Vagina (tissue), 2 donors: ENCODE data around the gene MAG. TPM values are rescaled to one million over a fixed set of nuclear protein-coding genes. Genes with fewer than 3 reads are reported as not detected.

Experiments used
- DNase-seq, 2 donors: peaks; one replicate each; pipeline ENCODE4 v3.0.0-alpha.2; 2017; ENCODE audit errors: extremely low spot score in 2 of 2
- H3K27ac ChIP-seq: fragments of 200-600 bp; sonication (generic); one replicate; pipeline ENCODE4 v1.5.1; 2019
- H3K27me3 ChIP-seq: fragments of 200-600 bp; sonication (generic); one replicate; pipeline ENCODE4 v1.5.1; 2019
- H3K36me3 ChIP-seq, 2 donors: fragments of 200-600 bp; sonication (generic); one replicate each; pipeline ENCODE4 v1.5.1; 2017 to 2019
- H3K4me1 ChIP-seq: fragments of 200-600 bp; sonication (generic); one replicate; pipeline ENCODE4 v1.5.1; 2019
- H3K4me3 ChIP-seq, 2 donors: fragments of 200-600 bp; sonication (generic); 1 replicate in 1 of 2; 2 replicates in 1 of 2; pipeline ENCODE4 v1.5.1; 2016 to 2019
- H3K9me3 ChIP-seq: fragments of 200-600 bp; sonication (generic); one replicate; pipeline ENCODE4 v1.5.1; 2019
- CTCF ChIP-seq, 3 experiments: fragments of 450-650 bp in 2 of 3; fragments of 200-600 bp in 1 of 3; sonication (generic) in 1 of 3; IDR thresholded peaks; one replicate each; pipeline ENCODE4 v1.5.1; 2017 to 2019; ENCODE audit warnings: antibody characterized with exemption in 3 of 3, mild to moderate bottlenecking in 2 of 3, moderate library complexity in 2 of 3
- POLR2A ChIP-seq, 2 donors: fragments of 450-650 bp; IDR thresholded peaks; one replicate each; pipeline ENCODE4 v1.6.1; 2017; ENCODE audit warnings: antibody characterized with exemption in 2 of 2, mild to moderate bottlenecking in 2 of 2, moderate library complexity in 2 of 2
- POLR2AphosphoS5 ChIP-seq, 2 donors: sonication (generic); formaldehyde crosslinking; IDR thresholded peaks; one replicate each; pipeline ENCODE4 v1.9.0; 2017; ENCODE audit warnings: antibody characterized with exemption in 2 of 2, mild to moderate bottlenecking in 2 of 2, low read depth in 1 of 2; ENCODE audit not compliant: insufficient read depth in 1 of 2
- intact Hi-C: fragments of 100-400 bp; cut with DNase I; formaldehyde crosslinking; loops from one replicate; pipeline ENCODE4 v1.15.1; 2023
- total RNA-seq: library from RNA; depleted of rRNA; stranded (reverse); fragments of >200 nt; gene quantifications from one replicate; pipeline ENCODE4 v1.2.3, GENCODE V29; 2016

MAG gene
- total RNA-seq, 1 donor from 2014 or later = not detected

GRCh38 chr19:35309481-35310279 lies 17.7 kb downstream of the MAG start:
- H3K27ac ChIP-seq = no peak overlapping the region
- H3K27me3 ChIP-seq = no peaks in the 10 kb centered on the region
- intact Hi-C loops = loop anchor here (10.0 kb wide), 1 partner anchor 495 kb away; no protein-coding TSS in a partner anchor
- no peak for DNase-seq
- TF ChIP-seq CTCF (IDR thresholded peaks at IDR 0.05) (no peak), POLR2A (IDR thresholded peaks at IDR 0.05) (no peak), POLR2AphosphoS5 (IDR thresholded peaks at IDR 0.05; ENCODE audit: insufficient read depth in 1 of 2, low read depth in 1 of 2) (no peak)
- no peaks in the 10 kb centered on the region for H3K9me3 ChIP-seq
- no peaks in the 10 kb centered on the region for H3K4me1 ChIP-seq
- H3K4me3 ChIP-seq = no peak overlapping the region
- no peaks in the 10 kb centered on the region for H3K36me3 ChIP-seq

GRCh38 chr19:35310331-35310730 lies 18.4 kb downstream of the MAG start:
- DNase-seq = no peak
- H3K27me3 ChIP-seq = no peaks in the 10 kb centered on the region
- intact Hi-C loops = loop anchor here (10.0 kb wide), 1 partner anchor 496 kb away; no protein-coding TSS in a partner anchor
- no peak overlapping the region for H3K27ac ChIP-seq
- no peaks in the 10 kb centered on the region for H3K36me3 ChIP-seq
- no peak overlapping the region for H3K4me3 ChIP-seq
- H3K9me3 ChIP-seq = no peaks in the 10 kb centered on the region
- no peaks in the 10 kb centered on the region for H3K4me1 ChIP-seq
- TF ChIP-seq POLR2A (IDR thresholded peaks at IDR 0.05) (no peak), POLR2AphosphoS5 (IDR thresholded peaks at IDR 0.05; ENCODE audit: insufficient read depth in 1 of 2, low read depth in 1 of 2) (no peak), CTCF (IDR thresholded peaks at IDR 0.05) (no peak)

- H3K9me3 ChIP-seq = no peaks in the 10 kb centered on the region
- no peaks in the 10 kb centered on the region for H3K36me3 ChIP-seq
- TF ChIP-seq POLR2A (IDR thresholded peaks at IDR 0.05) = no peak
- no peak for TF ChIP-seq POLR2AphosphoS5 (IDR thresholded peaks at IDR 0.05; ENCODE audit: insufficient read depth in 1 of 2, low read depth in 1 of 2)
- no peaks in the 10 kb centered on the region for H3K4me1 ChIP-seq
- intact Hi-C loops = loop anchor here (10.0 kb wide), 1 partner anchor 496 kb away; no protein-coding TSS in a partner anchor
- H3K4me3 ChIP-seq = no peak overlapping the region
- DNase-seq = no peak
- H3K27me3 ChIP-seq = no peaks in the 10 kb centered on the region
- no peak overlapping the region for H3K27ac ChIP-seq
Observed at GRCh38 chr19:35310811-35311465, 19.0 kb downstream of the MAG start.

- no peak overlapping the region for H3K27ac ChIP-seq
- DNase-seq = no peak
- no peaks in the 10 kb centered on the region for H3K9me3 ChIP-seq
- H3K4me1 ChIP-seq = no peaks in the 10 kb centered on the region
- intact Hi-C loops = loop anchor here (10.0 kb wide), 1 partner anchor 497 kb away; no protein-coding TSS in a partner anchor
- no peaks in the 10 kb centered on the region for H3K27me3 ChIP-seq
- no peaks in the 10 kb centered on the region for H3K36me3 ChIP-seq
- H3K4me3 ChIP-seq = no peak overlapping the region
- TF ChIP-seq POLR2A (IDR thresholded peaks at IDR 0.05) (no peak), POLR2AphosphoS5 (IDR thresholded peaks at IDR 0.05; ENCODE audit: insufficient read depth in 1 of 2, low read depth in 1 of 2) (no peak), CTCF (IDR thresholded peaks at IDR 0.05) (no peak)
Observed at GRCh38 chr19:35311901-35312665, 20.1 kb downstream of the MAG start.

GRCh38 chr19:35313587-35313986 lies 21.6 kb downstream of the MAG start:
- TF ChIP-seq POLR2A (IDR thresholded peaks at IDR 0.05) (no peak), POLR2AphosphoS5 (IDR thresholded peaks at IDR 0.05; ENCODE audit: insufficient read depth in 1 of 2, low read depth in 1 of 2) (no peak), CTCF (IDR thresholded peaks at IDR 0.05) (no peak)
- no peaks in the 10 kb centered on the region for H3K9me3 ChIP-seq
- H3K27ac ChIP-seq = no peak overlapping the region
- H3K27me3 ChIP-seq = no peaks in the 10 kb centered on the region
- peaks cover 10% of the 10 kb centered on the region for H3K4me1 ChIP-seq
- no peak for DNase-seq
- H3K4me3 ChIP-seq = no peak overlapping the region
- intact Hi-C loops = loop anchor here (10.0 kb wide), 1 partner anchor 499 kb away; no protein-coding TSS in a partner anchor
- H3K36me3 ChIP-seq = no peaks in the 10 kb centered on the region
